SH-SY5Y (cell line): Measurements from ENCODE around the gene DUSP6.

Experiments used
- GATA2 ChIP-seq: IDR thresholded peaks from 2 replicates; pipeline ENCODE4 v1.6.1; 2011; ENCODE audit warnings: mild to moderate bottlenecking, low read depth, low read length
- GATA3 ChIP-seq: IDR thresholded peaks from 2 replicates; pipeline ENCODE4 v1.6.1; 2011; ENCODE audit warnings: low read depth, mild to moderate bottlenecking, low read length, moderate library complexity

GRCh38 chr12:89372584-89373370 is 20.5 kb upstream of the DUSP6 start:
- no peak for TF ChIP-seq GATA2
- TF ChIP-seq GATA3, result no peak
